IMR-90 (cell line): ENCODE measurements around the gene TMEM19. TPM values are rescaled to one million over a fixed set of nuclear protein-coding genes. Genes with fewer than 3 reads are reported as not detected.

ENCODE experiments used
- ATAC-seq: fragments of 200-7000 bp; cut with Tn5 transposase; 2 replicates; pipeline ENCODE4 v1.9.1; 2020; ENCODE audit warnings: low read depth, mild to moderate bottlenecking, moderate library complexity
- BruUV-seq: library from RNA; stranded (reverse); fragments of 400-500 nt; replicated peaks from 2 replicates; lab custom pipeline; 2021; lab: Mats Ljungman, UMichigan
- CTCF ChIA-PET: fragments of 300-600 bp; formaldehyde crosslinking; extraction: SDS; loops from one replicate; lab custom pipeline; 2021; ENCODE audit warnings: antibody characterized with exemption; lab: Yijun Ruan, JAX
- POLR2A ChIA-PET: fragments of 300-600 bp; sonication (Branson Sonifier 250); formaldehyde crosslinking; loops from one replicate; lab custom pipeline; 2022; ENCODE audit warnings: antibody characterized with exemption; ENCODE audit not compliant: unreplicated experiment; lab: Charles Lee
- DNase-seq: peaks from one replicate; pipeline ENCODE4 v3.0.0; 2013
- H2AFZ ChIP-seq: replicated peaks from 2 replicates; pipeline ENCODE3; 2013; ENCODE audit warnings: low read length, mild to moderate bottlenecking; ENCODE audit not compliant: poor library complexity
- H2AK5ac ChIP-seq: 2 replicates; pipeline ENCODE4 v1.6.1; 2013; ENCODE audit warnings: low read depth, low read length, inconsistent platforms
- H2AK9ac ChIP-seq: replicated peaks from 2 replicates; pipeline ENCODE3; 2013; ENCODE audit warnings: mild to moderate bottlenecking, low read depth, low read length, moderate library complexity; ENCODE audit not compliant: poor library complexity
- H2BK120ac ChIP-seq: 2 replicates; pipeline ENCODE4 v1.6.1; 2013; ENCODE audit warnings: low read depth, low read length, inconsistent platforms
- H2BK15ac ChIP-seq: 3 replicates; pipeline ENCODE4 v1.6.1; 2013; ENCODE audit warnings: low read depth, low read length, inconsistent platforms
- H2BK20ac ChIP-seq: 2 replicates; pipeline ENCODE4 v1.6.1; 2013; ENCODE audit warnings: low read depth, mild to moderate bottlenecking, inconsistent platforms, low read length, moderate library complexity
- H2BK5ac ChIP-seq: 2 replicates; pipeline ENCODE4 v1.6.1; 2013; ENCODE audit warnings: mild to moderate bottlenecking, low read depth, low read length, inconsistent platforms; ENCODE audit not compliant: poor library complexity, severe bottlenecking
- H3K14ac ChIP-seq: replicated peaks from 2 replicates; pipeline ENCODE4 v1.6.1; 2013; ENCODE audit warnings: low read depth, low read length, inconsistent platforms
- H3K18ac ChIP-seq: 2 replicates; pipeline ENCODE4 v1.6.1; 2013; ENCODE audit warnings: low read depth, low read length, control low read depth
- H3K23ac ChIP-seq: 2 replicates; pipeline ENCODE4 v1.6.1; 2013; ENCODE audit warnings: low read depth, low read length, inconsistent platforms
- H3K27ac ChIP-seq: 2 replicates; pipeline ENCODE4 v1.5.1; 2013; ENCODE audit warnings: mild to moderate bottlenecking, control low read depth, low read length; ENCODE audit not compliant: insufficient read depth
- H3K27me3 ChIP-seq: 2 replicates; pipeline ENCODE4 v1.6.1; 2013; ENCODE audit warnings: low read length; ENCODE audit not compliant: control insufficient read depth, insufficient read depth
- H3K36me3 ChIP-seq: 2 replicates; pipeline ENCODE4 v1.6.1; 2013; ENCODE audit warnings: low read length, mixed read lengths; ENCODE audit not compliant: control insufficient read depth, insufficient read depth
- H3K4ac ChIP-seq: 2 replicates; pipeline ENCODE4 v1.6.1; 2013; ENCODE audit warnings: low read depth, low read length, inconsistent platforms
- H3K4me1 ChIP-seq: 2 replicates; pipeline ENCODE4 v1.6.1; 2013; ENCODE audit warnings: low read length, mixed read lengths; ENCODE audit not compliant: control insufficient read depth, insufficient read depth
- H3K4me2 ChIP-seq: 2 replicates; pipeline ENCODE4 v1.6.1; 2013; ENCODE audit warnings: low read depth, mild to moderate bottlenecking, control low read depth, low read length, moderate library complexity
- H3K4me3 ChIP-seq: 2 replicates; pipeline ENCODE4 v1.5.1; 2013; ENCODE audit warnings: low read depth, mild to moderate bottlenecking, control low read depth, low read length, moderate library complexity; ENCODE audit not compliant: insufficient read depth
- H3K56ac ChIP-seq: 2 replicates; pipeline ENCODE4 v1.6.1; 2013; ENCODE audit warnings: low read length, inconsistent platforms; ENCODE audit not compliant: insufficient read depth; ENCODE audit errors: extremely low read depth
- H3K79me1 ChIP-seq, 2 experiments: 2 replicates each; pipeline ENCODE4 v1.6.1; 2013; ENCODE audit warnings: low read length in 2 of 2, inconsistent platforms in 1 of 2, low read depth in 1 of 2
- H3K9ac ChIP-seq: 2 replicates; pipeline ENCODE4 v1.6.1; 2013; ENCODE audit warnings: low read depth, low read length, control low read depth
- H3K9me1 ChIP-seq: 2 replicates; pipeline ENCODE4 v1.6.1; 2013; ENCODE audit warnings: low read length, inconsistent platforms; ENCODE audit not compliant: insufficient read depth
- H3K9me3 ChIP-seq: 2 replicates; pipeline ENCODE4 v1.6.1; 2013; ENCODE audit warnings: low read length; ENCODE audit not compliant: control insufficient read depth, insufficient read depth
- H4K20me1 ChIP-seq: 2 replicates; pipeline ENCODE4 v1.6.1; 2013; ENCODE audit warnings: low read length, inconsistent platforms; ENCODE audit not compliant: insufficient read depth
- H4K5ac ChIP-seq: 2 replicates; pipeline ENCODE4 v1.6.1; 2013; ENCODE audit warnings: mild to moderate bottlenecking, low read depth, low read length, control low read depth
- H4K8ac ChIP-seq, 2 experiments: 2 replicates each; pipeline ENCODE4 v1.6.1; 2013; ENCODE audit warnings: low read depth in 2 of 2, low read length in 2 of 2, control low read depth in 1 of 2, inconsistent platforms in 1 of 2
- H4K91ac ChIP-seq: 2 replicates; pipeline ENCODE4 v1.6.1; 2013; ENCODE audit warnings: low read depth, low read length, inconsistent platforms; ENCODE audit not compliant: insufficient read depth
- BHLHE40 ChIP-seq: fragments of 150-350 bp; IDR thresholded peaks from 2 replicates; pipeline ENCODE4 v1.6.1; 2016; ENCODE audit warnings: mild to moderate bottlenecking, low read depth, low read length
- CEBPB ChIP-seq: IDR thresholded peaks from 2 replicates; pipeline ENCODE4 v1.6.1; 2012; ENCODE audit warnings: low read depth, low read length, improper control_type of control experiment
- CTCF ChIP-seq: conservative IDR thresholded peaks from 2 replicates; pipeline ENCODE4 v1.5.1; 2012; ENCODE audit warnings: mild to moderate bottlenecking, low read depth, low read length, improper control_type of control experiment
- ELK1 ChIP-seq: fragments of 150-350 bp; IDR thresholded peaks from 2 replicates; pipeline ENCODE4 v1.6.1; 2016; ENCODE audit warnings: low read depth, mild to moderate bottlenecking, low read length, moderate library complexity, borderline replicate concordance
- FOS ChIP-seq: fragments of 150-350 bp; IDR thresholded peaks from 2 replicates; pipeline ENCODE4 v1.6.1; 2016; ENCODE audit warnings: low read depth, low read length
- MAFK ChIP-seq: IDR thresholded peaks from 2 replicates; pipeline ENCODE4 v1.6.1; 2012; ENCODE audit warnings: low read depth, low read length, improper control_type of control experiment
- MAZ ChIP-seq: IDR thresholded peaks from 2 replicates; pipeline ENCODE4 v1.6.1; 2012; ENCODE audit warnings: low read depth, mild to moderate bottlenecking, low read length, improper control_type of control experiment, moderate library complexity, borderline replicate concordance
- MXI1 ChIP-seq: IDR thresholded peaks from 2 replicates; pipeline ENCODE4 v1.6.1; 2012; ENCODE audit warnings: low read depth, mild to moderate bottlenecking, low read length, moderate library complexity, borderline replicate concordance
- NFE2L2 ChIP-seq: fragments of 150-350 bp; IDR thresholded peaks from 2 replicates; pipeline ENCODE4 v1.6.1; 2016; ENCODE audit warnings: low read depth, mild to moderate bottlenecking, low read length
- POLR2A ChIP-seq: IDR thresholded peaks from 2 replicates; pipeline ENCODE4 v1.6.1; 2012; ENCODE audit warnings: mild to moderate bottlenecking, low read depth, low read length
- RAD21 ChIP-seq: IDR thresholded peaks from 2 replicates; pipeline ENCODE4 v1.6.1; 2012; ENCODE audit warnings: low read length, improper control_type of control experiment
- RCOR1 ChIP-seq: IDR thresholded peaks from 2 replicates; pipeline ENCODE4 v1.6.1; 2012; ENCODE audit warnings: mild to moderate bottlenecking, low read length, improper control_type of control experiment; ENCODE audit not compliant: insufficient replicate concordance
- RFX5 ChIP-seq: IDR thresholded peaks from 2 replicates; pipeline ENCODE4 v1.8.0; 2012; ENCODE audit warnings: low read depth, mild to moderate bottlenecking, low read length, moderate library complexity
- SMC3 ChIP-seq: fragments of 150-350 bp; IDR thresholded peaks from 2 replicates; pipeline ENCODE4 v1.6.1; 2016; ENCODE audit warnings: low read depth, mild to moderate bottlenecking, antibody characterized with exemption, low read length, moderate library complexity
- USF2 ChIP-seq: fragments of 150-350 bp; IDR thresholded peaks from 2 replicates; pipeline ENCODE4 v1.6.1; 2017; ENCODE audit warnings: mild to moderate bottlenecking, antibody characterized with exemption, low read length, low read depth
- WGBS, 2 experiments: methylation state at CpG; one replicate each; pipeline versions ENCODE4 v1.1.5 to v1.1.7; 2013; ENCODE audit warnings: missing lambda C conversion rate in 2 of 2; ENCODE audit not compliant: insufficient read length in 1 of 2; ENCODE audit errors: extremely low coverage in 2 of 2; 5-methylcytosine and 5-hydroxymethylcytosine counted together
- dilution Hi-C: fragments of 300-500 bp; cut with HindIII; formaldehyde crosslinking; loops from one replicate; pipeline ENCODE4 v1.14.3; 2018; ENCODE audit warnings: low sequenced_read_pairs; ENCODE audit not compliant: unreplicated experiment
- in situ Hi-C: fragments of 300-500 bp; cut with MboI; formaldehyde crosslinking; loops from 3 replicates; pipeline ENCODE4 v1.14.3; 2019; ENCODE audit warnings: low sequenced_read_pairs, inconsistent platforms, mixed read lengths
- intact Hi-C: fragments of 100-400 bp; cut with micrococcal nuclease; formaldehyde crosslinking; loops from 2 replicates; pipeline ENCODE4 v1.10.0; 2022
- polyA plus RNA-seq, 3 experiments: library from polyadenylated mRNA; depleted of rRNA; stranded (reverse); fragments of >200 nt; gene quantifications; 2 replicates each; pipeline ENCODE4 v1.2.3, GENCODE V29; 2012; ENCODE audit warnings: low replicate concordance in 1 of 3
- total RNA-seq: library from RNA; depleted of rRNA; stranded (reverse); fragments of >200 nt; gene quantifications from 2 replicates; pipeline ENCODE4 v1.2.3, GENCODE V29; 2012

Gene TMEM19
- total and polyA plus RNA-seq, 2 of the 4 experiments (the other 2 are of a cell fraction), result 8.9 to 28.7 TPM

- POLR2A ChIA-PET, result no interaction called here
- dilution Hi-C loops, result no loop called here
Observed at GRCh38 chr12:71748081-71748850, 62.4 kb downstream of the TMEM19 start.

More at GRCh38 chr12:71748081-71748850, 62.4 kb downstream of the TMEM19 start:
- ATAC-seq (no peak), DNase-seq (no peak)
- intact Hi-C loops (loop anchor here (5.0 to 10.0 kb wide), 3 partner anchors 86 to 193 kb away; partner anchors contain the start of genes THAP2 and ZFC3H1), in situ Hi-C loops (loop anchor here (10.0 kb wide), 1 partner anchor 333 kb away; no protein-coding TSS in a partner anchor)
- H2BK20ac ChIP-seq, result no peak overlapping the region
- no peak overlapping the region for H4K5ac ChIP-seq
- no peak overlapping the region for H3K14ac ChIP-seq
- no CpG with 5 or more reads among the region's 5 CpGs for WGBS, 2 experiments
- no peak overlapping the region for H4K91ac ChIP-seq
- no peak overlapping the region for H3K4me3 ChIP-seq
- no peak for TF ChIP-seq RFX5
- no peak for TF ChIP-seq NFE2L2
- no peak for TF ChIP-seq RCOR1
- no peak for TF ChIP-seq POLR2A
- no peak for TF ChIP-seq USF2
- no peak for TF ChIP-seq RAD21
- no peak for TF ChIP-seq ELK1
- TF ChIP-seq SMC3, result no peak
- no peak for TF ChIP-seq MAFK
- no peak for TF ChIP-seq CEBPB
- no peak for TF ChIP-seq MXI1
- TF ChIP-seq FOS, result no peak
- no peak for TF ChIP-seq BHLHE40
- no peak for TF ChIP-seq MAZ
- TF ChIP-seq CTCF, result no peak
- H4K8ac ChIP-seq, result no peak overlapping the region
- no peak overlapping the region for H3K18ac ChIP-seq
- H2AK5ac ChIP-seq, result no peak overlapping the region
- H3K27ac ChIP-seq, result no peak overlapping the region
- H3K9ac ChIP-seq, result no peak overlapping the region
- CTCF ChIA-PET, result interaction anchor here (1.2 to 2.3 kb wide), 8 partner anchors 13 to 333 kb away, joined by 3 to 11 read pairs (median 8); partner anchors contain the start of genes THAP2 and ZFC3H1
- H3K9me3 ChIP-seq, result no peaks in the 10 kb centered on the region
- H2BK5ac ChIP-seq, result no peak overlapping the region
- peaks cover 24% of the 10 kb centered on the region for H3K27me3 ChIP-seq
- H2BK120ac ChIP-seq, result no peak overlapping the region
- H3K23ac ChIP-seq, result no peak overlapping the region
- H3K4ac ChIP-seq, result no peak overlapping the region
- H3K4me2 ChIP-seq, result no peak overlapping the region
- no TSS peak for BruUV-seq
- H3K36me3 ChIP-seq, result no peaks in the 10 kb centered on the region
- no peaks in the 10 kb centered on the region for H3K4me1 ChIP-seq
- no peak overlapping the region for H2AK9ac ChIP-seq
- no peaks in the 10 kb centered on the region for H3K9me1 ChIP-seq
- H3K79me1 ChIP-seq, result no peaks in the 10 kb centered on the region
- H3K56ac ChIP-seq, result no peak overlapping the region
- H2AFZ ChIP-seq, result no peak overlapping the region
- H2BK15ac ChIP-seq, result no peak overlapping the region
- H4K20me1 ChIP-seq, result no peaks in the 10 kb centered on the region
